Panc1 (cell line): ENCODE results near the gene PIM2.

Experiments used
- CTCF ChIP-seq: fragments of 450-650 bp; IDR thresholded peaks from 2 replicates; pipeline ENCODE4 v1.5.1; 2017; ENCODE audit warnings: mild to moderate bottlenecking
- POLR2AphosphoS5 ChIP-seq: IDR thresholded peaks from 2 replicates; pipeline ENCODE4 v1.6.1; 2012; ENCODE audit warnings: mild to moderate bottlenecking, low read depth, low read length, moderate library complexity
- REST ChIP-seq, 2 experiments: IDR thresholded peaks; 2 replicates each; pipeline ENCODE4 v1.6.1; 2011 to 2012; ENCODE audit warnings: low read depth in 2 of 2, control low read depth in 1 of 2, low read length in 1 of 2, mild to moderate bottlenecking in 1 of 2, moderate library complexity in 1 of 2; ENCODE audit not compliant: insufficient read depth in 1 of 2
- SIN3A ChIP-seq: IDR thresholded peaks from 2 replicates; pipeline ENCODE4 v1.6.1; 2012; ENCODE audit warnings: low read depth, mild to moderate bottlenecking, low read length, moderate library complexity, borderline replicate concordance; ENCODE audit not compliant: insufficient read depth

- TF ChIP-seq CTCF, result no peak
- TF ChIP-seq POLR2AphosphoS5, result no peak
- TF ChIP-seq REST (IDR thresholded peaks at IDR 0.05; ENCODE audit: insufficient read depth in 1 of 2, low read depth in 2 of 2, low read length in 1 of 2), result no peak
- no peak for TF ChIP-seq SIN3A
Measured at GRCh38 chrX:48927123-48927522, 8.3 kb upstream of the PIM2 start.
